Mammary epithelial cell (primary cell): ENCODE data around the gene POTEC.
"Not testable (repeated sequence)": the region's sequence is repeated elsewhere in the genome, so short reads cannot be mapped to it uniquely, and the experiment has no call there.

Experiments used
- CTCF ChIP-seq, 2 donors: IDR thresholded peaks in 1 of 2; conservative IDR thresholded peaks in 1 of 2; 2 replicates each; pipeline ENCODE4 v1.5.1; 2011 to 2012; ENCODE audit warnings: inconsistent platforms in 2 of 2, low read length in 2 of 2, mild to moderate bottlenecking in 2 of 2, control low read depth in 1 of 2, low read depth in 1 of 2; ENCODE audit not compliant: insufficient read depth in 1 of 2; ENCODE audit errors: extremely low read depth in 1 of 2
- EZH2 ChIP-seq: IDR thresholded peaks from 2 replicates; pipeline ENCODE4 v1.6.1; 2012; ENCODE audit warnings: low read length, inconsistent platforms, borderline replicate concordance

- TF ChIP-seq EZH2; CTCF (conservative IDR thresholded peaks at IDR 0.05 in 1 of 2, IDR thresholded peaks at IDR 0.05 in 1 of 2; ENCODE audit: extremely low read depth in 1 of 2, insufficient read depth in 1 of 2, low read depth in 1 of 2, low read length in 2 of 2): not testable (repeated sequence)
Measured at GRCh38 chr18:14471286-14471685, 72.1 kb downstream of the POTEC start.
